Measurements from ENCODE around the gene CTNND1.

- TF ChIP-seq CTCF (IDR thresholded peaks at IDR 0.05 in 4 of 5, conservative IDR thresholded peaks at IDR 0.05 in 1 of 5), result no peak
- no peak for TF ChIP-seq POLR2A (IDR thresholded peaks at IDR 0.05)
Measured at GRCh38 chr11:57751176-57751575, 10.4 kb upstream of the CTNND1 start.
